ENCODE data around the gene FRMPD4.
"Not testable (repeated sequence)": the region's sequence is repeated elsewhere in the genome, so short reads cannot be mapped to it uniquely, and the experiment has no call there.

Gene FRMPD4

DNA sequence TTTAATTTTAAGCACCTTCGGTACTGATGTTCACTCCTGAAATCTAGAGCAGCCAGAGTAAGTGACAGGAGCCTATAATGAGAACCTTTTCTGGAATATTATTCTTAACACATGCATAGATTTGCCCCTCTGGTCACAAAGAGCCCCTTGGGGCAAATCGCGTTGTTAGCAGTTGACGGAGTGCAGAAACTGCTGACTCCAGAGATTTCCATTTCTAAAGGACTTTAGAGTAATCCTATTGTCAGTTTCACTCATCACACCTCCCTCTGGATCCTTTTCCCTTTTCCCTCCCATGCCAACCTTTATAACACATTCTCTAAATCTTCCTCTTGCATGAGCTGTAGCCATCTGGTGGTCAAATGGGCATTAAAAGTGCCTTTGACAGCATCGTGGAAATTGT, 388.0 kb downstream of the FRMPD4 start:
- Histone ChIP-seq H3K4me1 (ENCODE audit: control insufficient read depth in 2 of 2, insufficient read depth in 2 of 2, low read length in 2 of 2) (no peaks in the 10 kb centered on the region), H3K4me3 (ENCODE audit: low read length in 2 of 2) (no peak overlapping the region), H3K27ac (ENCODE audit: low read depth in 2 of 2, low read length in 2 of 2) (no peak overlapping the region), H3K9ac (ENCODE audit: low read depth in 1 of 2, low read length in 2 of 2) (no peak overlapping the region), H3K27me3 (ENCODE audit: control insufficient read depth in 2 of 2, insufficient read depth in 2 of 2, low read length in 2 of 2) (no peaks in the 10 kb centered on the region), H3K36me3 (ENCODE audit: control insufficient read depth in 2 of 2, insufficient read depth in 2 of 2, low read length in 2 of 2) (no peaks in the 10 kb centered on the region), H3K9me3 (ENCODE audit: control insufficient read depth in 2 of 2, low read length in 2 of 2) (no peaks in the 10 kb centered on the region)

DNA sequence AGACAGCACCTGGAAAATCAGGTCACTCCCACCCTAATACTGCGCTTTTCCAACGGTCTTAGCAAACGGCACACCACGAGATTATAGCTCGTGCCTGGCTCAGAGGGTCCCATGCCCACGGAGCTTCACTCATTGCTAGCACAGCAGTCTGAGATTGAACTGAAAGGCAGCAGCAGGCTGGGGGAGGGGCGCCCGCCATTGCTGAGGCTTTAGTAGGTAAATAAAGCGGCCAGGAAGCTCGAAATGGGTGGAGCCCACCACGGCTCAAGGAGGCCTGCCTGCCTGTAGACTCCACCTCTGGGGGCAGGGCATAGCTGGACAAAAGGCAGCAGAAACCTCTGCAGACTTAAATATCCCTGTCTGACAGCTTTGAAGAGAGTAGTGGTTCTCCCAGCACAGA, 399.8 kb downstream of the FRMPD4 start:
- H3K9ac ChIP-seq (ENCODE audit: low read depth in 1 of 2, low read length in 2 of 2); H3K27ac ChIP-seq (ENCODE audit: low read depth in 2 of 2, low read length in 2 of 2); H3K4me3 ChIP-seq (ENCODE audit: low read length in 2 of 2); H3K9me3 ChIP-seq (ENCODE audit: control insufficient read depth in 2 of 2, low read length in 2 of 2); H3K4me1 ChIP-seq (ENCODE audit: control insufficient read depth in 2 of 2, insufficient read depth in 2 of 2, low read length in 2 of 2); H3K27me3 ChIP-seq (ENCODE audit: control insufficient read depth in 2 of 2, insufficient read depth in 2 of 2, low read length in 2 of 2); H3K36me3 ChIP-seq (ENCODE audit: control insufficient read depth in 2 of 2, insufficient read depth in 2 of 2, low read length in 2 of 2): not testable (repeated sequence)

DNA sequence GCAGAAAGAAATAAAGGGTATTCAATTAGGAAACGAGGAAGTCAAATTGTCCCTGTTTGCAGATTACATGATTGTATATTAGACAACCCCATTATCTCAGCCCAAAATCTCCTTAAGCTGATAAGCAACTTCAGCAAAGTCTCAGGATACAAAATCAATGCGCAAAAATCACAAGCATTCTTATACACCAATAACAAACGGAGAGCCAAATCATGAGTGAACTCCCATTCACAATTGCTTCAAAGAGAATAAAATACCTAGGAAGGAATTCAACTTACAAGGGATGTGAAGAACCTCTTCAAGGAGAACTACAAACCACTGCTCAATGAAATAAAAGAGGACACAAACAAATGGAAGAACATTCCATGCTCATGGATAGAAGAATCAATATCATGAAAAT, 404.0 kb downstream of the FRMPD4 start:
- not testable (repeated sequence) for H3K27me3 ChIP-seq (ENCODE audit: control insufficient read depth in 2 of 2, insufficient read depth in 2 of 2, low read length in 2 of 2); H3K9ac ChIP-seq (ENCODE audit: low read depth in 1 of 2, low read length in 2 of 2); H3K9me3 ChIP-seq (ENCODE audit: control insufficient read depth in 2 of 2, low read length in 2 of 2); H3K4me3 ChIP-seq (ENCODE audit: low read length in 2 of 2); H3K36me3 ChIP-seq (ENCODE audit: control insufficient read depth in 2 of 2, insufficient read depth in 2 of 2, low read length in 2 of 2); H3K4me1 ChIP-seq (ENCODE audit: control insufficient read depth in 2 of 2, insufficient read depth in 2 of 2, low read length in 2 of 2); H3K27ac ChIP-seq (ENCODE audit: low read depth in 2 of 2, low read length in 2 of 2)

DNA sequence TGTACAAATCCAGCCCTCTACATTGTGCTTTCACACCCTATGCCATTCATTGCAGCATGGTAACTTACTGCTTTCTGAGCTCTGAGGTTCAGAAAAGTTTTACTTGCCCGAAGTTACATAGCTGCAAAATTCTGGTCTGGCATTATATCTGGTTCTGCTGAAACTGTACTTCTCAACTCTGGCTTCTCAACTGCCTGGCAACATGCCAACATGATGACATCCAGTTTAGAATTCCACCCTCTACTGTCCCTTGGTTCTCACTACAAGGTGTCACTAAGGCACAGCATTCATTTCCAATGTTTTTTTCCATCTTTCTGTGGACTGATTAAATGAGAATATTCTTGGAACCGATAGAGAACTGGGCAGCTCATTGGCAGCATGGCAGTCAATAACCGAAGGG, 410.1 kb downstream of the FRMPD4 start:
- Histone ChIP-seq H3K27me3 (ENCODE audit: control insufficient read depth in 2 of 2, insufficient read depth in 2 of 2, low read length in 2 of 2) (no peaks in the 10 kb centered on the region), H3K9ac (ENCODE audit: low read depth in 1 of 2, low read length in 2 of 2) (no peak overlapping the region), H3K27ac (ENCODE audit: low read depth in 2 of 2, low read length in 2 of 2) (no peak overlapping the region), H3K9me3 (ENCODE audit: control insufficient read depth in 2 of 2, low read length in 2 of 2) (no peaks in the 10 kb centered on the region), H3K4me1 (ENCODE audit: control insufficient read depth in 2 of 2, insufficient read depth in 2 of 2, low read length in 2 of 2) (no peaks in the 10 kb centered on the region), H3K4me3 (ENCODE audit: low read length in 2 of 2) (no peak overlapping the region), H3K36me3 (ENCODE audit: control insufficient read depth in 2 of 2, insufficient read depth in 2 of 2, low read length in 2 of 2) (no peaks in the 10 kb centered on the region)

DNA sequence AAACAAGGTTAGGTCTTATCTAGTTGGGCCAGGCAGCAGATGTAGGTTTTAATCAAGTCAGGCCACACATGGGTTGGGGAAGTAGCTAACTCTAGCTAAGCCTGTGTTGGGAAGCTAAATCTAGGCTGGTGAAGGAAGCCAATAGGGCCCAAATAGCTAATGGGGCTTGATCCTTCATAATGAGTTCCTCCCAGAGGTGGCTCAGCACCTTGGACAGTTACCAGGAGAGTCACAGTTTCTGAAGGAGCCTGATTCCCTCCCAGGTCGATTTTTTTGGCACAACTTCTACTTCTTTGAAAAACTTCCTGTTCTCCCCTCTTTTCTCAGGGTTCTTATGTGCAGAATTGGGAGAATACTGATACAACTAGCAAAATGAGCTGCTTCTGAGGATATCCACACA, 410.5 kb downstream of the FRMPD4 start:
- Histone ChIP-seq H3K9ac (ENCODE audit: low read depth in 1 of 2, low read length in 2 of 2) (no peak overlapping the region), H3K4me3 (ENCODE audit: low read length in 2 of 2) (no peak overlapping the region), H3K27me3 (ENCODE audit: control insufficient read depth in 2 of 2, insufficient read depth in 2 of 2, low read length in 2 of 2) (no peaks in the 10 kb centered on the region), H3K4me1 (ENCODE audit: control insufficient read depth in 2 of 2, insufficient read depth in 2 of 2, low read length in 2 of 2) (no peaks in the 10 kb centered on the region), H3K36me3 (ENCODE audit: control insufficient read depth in 2 of 2, insufficient read depth in 2 of 2, low read length in 2 of 2) (no peaks in the 10 kb centered on the region), H3K27ac (ENCODE audit: low read depth in 2 of 2, low read length in 2 of 2) (no peak overlapping the region), H3K9me3 (ENCODE audit: control insufficient read depth in 2 of 2, low read length in 2 of 2) (no peaks in the 10 kb centered on the region)

DNA sequence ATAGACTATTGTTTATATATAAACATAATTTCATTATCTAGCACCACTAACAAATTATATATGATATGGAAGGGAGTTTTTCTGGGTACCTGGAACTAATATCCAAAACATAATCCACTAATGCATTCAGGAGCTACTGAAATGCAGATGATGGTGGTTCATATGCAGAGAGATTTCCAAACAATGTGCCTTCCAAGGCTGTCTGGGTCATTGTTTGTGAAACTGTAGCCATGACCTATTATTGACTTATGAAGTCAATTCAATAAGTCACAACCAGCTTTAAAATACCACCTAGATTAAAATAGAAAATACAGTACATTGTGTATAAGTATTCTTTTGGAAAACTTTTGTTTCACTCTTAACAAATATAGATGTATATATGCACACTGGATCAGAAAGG, 415.9 kb downstream of the FRMPD4 start:
- Histone ChIP-seq H3K27me3 (ENCODE audit: control insufficient read depth in 2 of 2, insufficient read depth in 2 of 2, low read length in 2 of 2) (no peaks in the 10 kb centered on the region), H3K9ac (ENCODE audit: low read depth in 1 of 2, low read length in 2 of 2) (no peak overlapping the region), H3K4me3 (ENCODE audit: low read length in 2 of 2) (no peak overlapping the region), H3K4me1 (ENCODE audit: control insufficient read depth in 2 of 2, insufficient read depth in 2 of 2, low read length in 2 of 2) (no peaks in the 10 kb centered on the region), H3K9me3 (ENCODE audit: control insufficient read depth in 2 of 2, low read length in 2 of 2) (no peaks in the 10 kb centered on the region), H3K36me3 (ENCODE audit: control insufficient read depth in 2 of 2, insufficient read depth in 2 of 2, low read length in 2 of 2) (no peaks in the 10 kb centered on the region), H3K27ac (ENCODE audit: low read depth in 2 of 2, low read length in 2 of 2) (no peak overlapping the region)

DNA sequence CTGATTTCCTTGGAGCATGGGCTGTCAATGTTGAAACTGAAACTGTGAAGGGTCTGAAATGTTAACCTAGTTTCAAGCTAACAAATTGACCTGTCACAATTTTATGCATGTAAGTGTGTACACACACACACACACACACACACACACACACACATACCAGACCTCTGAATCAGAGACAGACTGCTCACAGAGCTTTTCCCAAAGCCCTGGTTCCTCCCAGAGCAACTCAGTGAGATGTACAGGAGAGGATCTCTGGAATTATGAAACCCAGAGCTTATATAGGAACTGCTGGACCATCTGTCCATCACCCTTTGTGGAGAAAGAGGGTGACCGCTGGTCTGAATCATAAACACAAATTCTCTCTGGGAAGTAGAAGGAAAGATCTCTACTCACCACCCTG, 424.8 kb downstream of the FRMPD4 start:
- Histone ChIP-seq H3K4me3 (ENCODE audit: low read length in 2 of 2) (no peak overlapping the region), H3K27me3 (ENCODE audit: control insufficient read depth in 2 of 2, insufficient read depth in 2 of 2, low read length in 2 of 2) (no peaks in the 10 kb centered on the region), H3K36me3 (ENCODE audit: control insufficient read depth in 2 of 2, insufficient read depth in 2 of 2, low read length in 2 of 2) (no peaks in the 10 kb centered on the region), H3K9me3 (ENCODE audit: control insufficient read depth in 2 of 2, low read length in 2 of 2) (no peaks in the 10 kb centered on the region), H3K9ac (ENCODE audit: low read depth in 1 of 2, low read length in 2 of 2) (no peak overlapping the region), H3K4me1 (ENCODE audit: control insufficient read depth in 2 of 2, insufficient read depth in 2 of 2, low read length in 2 of 2) (no peaks in the 10 kb centered on the region), H3K27ac (ENCODE audit: low read depth in 2 of 2, low read length in 2 of 2) (no peak overlapping the region)

DNA sequence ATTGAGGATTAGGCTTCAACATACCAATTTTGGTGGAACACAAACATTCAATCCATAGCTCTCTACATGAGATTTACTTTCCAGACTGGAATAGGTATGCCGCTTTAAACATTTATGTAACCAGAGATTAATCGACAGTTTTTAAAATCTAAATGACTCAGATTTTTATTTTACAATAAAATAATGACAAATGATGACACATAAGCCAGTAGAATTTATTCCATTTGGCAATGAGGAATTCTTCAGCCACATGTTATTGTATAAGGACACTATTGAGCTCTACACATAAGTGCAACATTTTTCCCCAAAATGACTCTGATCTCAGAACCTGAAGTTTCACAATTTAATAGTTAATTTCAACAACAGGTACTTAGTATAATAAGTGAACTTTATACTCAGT, 425.9 kb downstream of the FRMPD4 start:
- Histone ChIP-seq H3K4me3 (ENCODE audit: low read length in 2 of 2) (no peak overlapping the region), H3K27me3 (ENCODE audit: control insufficient read depth in 2 of 2, insufficient read depth in 2 of 2, low read length in 2 of 2) (no peaks in the 10 kb centered on the region), H3K36me3 (ENCODE audit: control insufficient read depth in 2 of 2, insufficient read depth in 2 of 2, low read length in 2 of 2) (no peaks in the 10 kb centered on the region), H3K4me1 (ENCODE audit: control insufficient read depth in 2 of 2, insufficient read depth in 2 of 2, low read length in 2 of 2) (no peaks in the 10 kb centered on the region), H3K9me3 (ENCODE audit: control insufficient read depth in 2 of 2, low read length in 2 of 2) (no peaks in the 10 kb centered on the region), H3K27ac (ENCODE audit: low read depth in 2 of 2, low read length in 2 of 2) (no peak overlapping the region), H3K9ac (ENCODE audit: low read depth in 1 of 2, low read length in 2 of 2) (no peak overlapping the region)

DNA sequence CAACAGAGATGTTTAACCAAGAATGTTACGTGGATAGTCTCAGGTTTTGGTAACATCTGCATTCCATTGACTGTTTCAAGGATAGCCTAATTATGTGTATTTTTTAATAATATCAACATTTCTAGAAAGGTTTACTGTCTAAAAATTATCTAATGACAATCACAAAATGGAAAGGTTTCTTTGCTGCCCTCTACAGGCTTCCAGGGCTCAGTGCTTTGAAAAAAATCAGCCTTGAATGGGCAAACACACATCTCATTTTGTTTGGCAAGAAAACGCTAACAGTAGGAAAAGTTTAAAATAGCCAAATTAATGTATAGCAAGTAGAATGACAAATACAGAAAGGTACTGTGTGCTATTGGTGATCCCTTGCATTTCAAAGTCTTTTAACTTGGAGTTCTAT, 429.6 kb downstream of the FRMPD4 start:
- Histone ChIP-seq H3K27me3 (ENCODE audit: control insufficient read depth in 2 of 2, insufficient read depth in 2 of 2, low read length in 2 of 2) (no peaks in the 10 kb centered on the region), H3K4me3 (ENCODE audit: low read length in 2 of 2) (no peak overlapping the region), H3K9me3 (ENCODE audit: control insufficient read depth in 2 of 2, low read length in 2 of 2) (no peaks in the 10 kb centered on the region), H3K9ac (ENCODE audit: low read depth in 1 of 2, low read length in 2 of 2) (no peak overlapping the region), H3K27ac (ENCODE audit: low read depth in 2 of 2, low read length in 2 of 2) (no peak overlapping the region), H3K4me1 (ENCODE audit: control insufficient read depth in 2 of 2, insufficient read depth in 2 of 2, low read length in 2 of 2) (no peaks in the 10 kb centered on the region), H3K36me3 (ENCODE audit: control insufficient read depth in 2 of 2, insufficient read depth in 2 of 2, low read length in 2 of 2) (no peaks in the 10 kb centered on the region)

DNA sequence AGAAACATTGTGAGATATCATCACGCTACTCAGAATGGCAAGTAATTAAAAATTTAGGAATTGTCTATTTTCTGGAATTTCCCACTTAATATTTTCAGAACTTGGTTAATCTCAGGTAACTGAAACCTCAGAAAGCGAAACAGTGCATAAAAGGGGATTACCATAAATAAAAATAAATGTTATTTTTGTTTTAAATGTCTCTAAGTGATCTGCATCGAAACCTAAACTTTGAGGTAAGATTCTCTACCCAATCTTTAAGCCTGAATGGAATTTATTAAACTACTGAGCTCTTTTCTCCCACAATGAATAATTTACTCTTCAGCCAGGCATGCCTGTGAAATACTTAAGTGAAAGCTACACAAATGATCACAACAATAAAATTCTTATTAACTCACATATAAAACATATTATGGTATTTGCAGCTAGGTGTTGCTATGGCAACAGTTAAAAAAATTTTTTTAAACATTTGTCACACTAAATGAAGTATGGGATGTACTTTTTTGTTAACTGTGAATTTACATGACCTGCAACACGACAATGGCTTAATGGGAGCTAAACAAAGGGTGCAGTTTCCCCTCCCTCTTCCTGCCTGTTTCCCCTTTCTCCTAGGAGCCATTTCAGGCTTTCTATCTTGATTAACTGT, 432.7 kb downstream of the FRMPD4 start:
- no peaks in the 10 kb centered on the region for H3K4me1 ChIP-seq (ENCODE audit: control insufficient read depth in 2 of 2, insufficient read depth in 2 of 2, low read length in 2 of 2)
- peaks cover 0 to 4% of the 10 kb centered on the region in 2 donors for H3K27me3 ChIP-seq (ENCODE audit: control insufficient read depth in 2 of 2, insufficient read depth in 2 of 2, low read length in 2 of 2)
- H3K4me3 ChIP-seq (ENCODE audit: low read length in 2 of 2): no peak overlapping the region
- H3K9ac ChIP-seq (ENCODE audit: low read depth in 1 of 2, low read length in 2 of 2): no peak overlapping the region
- H3K36me3 ChIP-seq (ENCODE audit: control insufficient read depth in 2 of 2, insufficient read depth in 2 of 2, low read length in 2 of 2): no peaks in the 10 kb centered on the region
- H3K27ac ChIP-seq (ENCODE audit: low read depth in 2 of 2, low read length in 2 of 2): no peak overlapping the region
- H3K9me3 ChIP-seq (ENCODE audit: control insufficient read depth in 2 of 2, low read length in 2 of 2): no peaks in the 10 kb centered on the region

DNA sequence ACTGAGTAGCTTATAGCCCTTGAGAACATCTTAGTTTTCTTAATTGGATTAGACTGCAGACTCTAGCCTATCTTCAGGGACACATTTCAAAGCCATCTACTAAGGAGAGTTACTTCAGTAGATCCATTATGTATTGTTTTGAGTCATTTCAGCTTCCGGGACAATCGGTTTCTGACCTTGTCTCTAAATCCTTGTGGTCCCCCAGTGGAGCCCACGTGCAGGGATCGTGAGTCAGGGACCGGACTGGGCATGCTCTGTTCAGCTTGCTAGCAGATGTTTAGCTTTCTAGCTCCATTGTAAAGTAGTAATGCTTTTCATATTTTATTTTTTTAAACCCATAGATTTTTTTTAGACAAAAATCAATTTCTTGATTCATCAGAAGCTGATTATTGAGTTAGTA, 441.0 kb downstream of the FRMPD4 start:
- Histone ChIP-seq H3K4me3 (ENCODE audit: low read length in 2 of 2) (no peak overlapping the region), H3K36me3 (ENCODE audit: control insufficient read depth in 2 of 2, insufficient read depth in 2 of 2, low read length in 2 of 2) (no peaks in the 10 kb centered on the region), H3K4me1 (ENCODE audit: control insufficient read depth in 2 of 2, insufficient read depth in 2 of 2, low read length in 2 of 2) (no peaks in the 10 kb centered on the region), H3K9me3 (ENCODE audit: control insufficient read depth in 2 of 2, low read length in 2 of 2) (no peaks in the 10 kb centered on the region), H3K27ac (ENCODE audit: low read depth in 2 of 2, low read length in 2 of 2) (no peak overlapping the region), H3K9ac (ENCODE audit: low read depth in 1 of 2, low read length in 2 of 2) (no peak overlapping the region), H3K27me3 (ENCODE audit: control insufficient read depth in 2 of 2, insufficient read depth in 2 of 2, low read length in 2 of 2) (peaks cover 3 to 4% of the 10 kb centered on the region in 2 donors)

Measured in mucosa of rectum (tissue), 2 donors.